SK-N-SH (cell line): ENCODE results near the gene DCLRE1B. TPM values are rescaled to one million over a fixed set of nuclear protein-coding genes. Genes with fewer than 3 reads are reported as not detected.

Experiments
- CTCF ChIA-PET: fragments of 300-600, 350-600 bp; formaldehyde crosslinking; extraction: SDS; loops from one replicate; lab custom pipeline; 2021; lab: Yijun Ruan, JAX
- POLR2A ChIA-PET: fragments of 350-600 bp; sonication (Branson Sonifier 250); formaldehyde crosslinking; extraction: SDS; loops from one replicate; lab custom pipeline; 2020; ENCODE audit warnings: antibody characterized with exemption, inconsistent platforms; lab: Yijun Ruan, JAX
- DNase-seq: peaks from one replicate; pipeline ENCODE4 v3.0.0; 2012
- H2AFZ ChIP-seq: fragments of 200-600 bp; sonication (generic); 2 replicates; pipeline ENCODE4 v1.8.1; 2016; ENCODE audit warnings: antibody characterized with exemption, mild to moderate bottlenecking, low read depth
- H3F3A ChIP-seq: fragments of 200-600 bp; sonication (generic); replicated peaks from 2 replicates; pipeline ENCODE3; 2016; ENCODE audit warnings: antibody characterized with exemption, mild to moderate bottlenecking; ENCODE audit not compliant: insufficient read depth
- H3K27ac ChIP-seq, 2 experiments: fragments of 200-500 bp in 1 of 2; fragments of 200-600 bp in 1 of 2; sonication (Bioruptor generic) in 1 of 2; sonication (generic), shearing (Covaris generic) in 1 of 2; 2 replicates each; pipeline versions ENCODE4 v1.5.1 to v1.6.1; 2014 to 2016; ENCODE audit warnings: low read depth in 2 of 2, inconsistent platforms in 1 of 2, low read length in 1 of 2, mild to moderate bottlenecking in 1 of 2, mixed read lengths in 1 of 2
- H3K27me3 ChIP-seq: fragments of 200-600 bp; sonication (generic), shearing (Covaris generic); 2 replicates; pipeline ENCODE4 v1.6.1; 2016; ENCODE audit warnings: mixed run types; ENCODE audit not compliant: insufficient read depth
- H3K36me3 ChIP-seq, 2 experiments: fragments of 200-500 bp in 1 of 2; fragments of 200-600 bp in 1 of 2; sonication (Bioruptor generic) in 1 of 2; sonication (generic) in 1 of 2; replicated peaks in 1 of 2; 2 replicates each; pipeline versions ENCODE3 to v1.5.1; 2014 to 2016; ENCODE audit warnings: low read length in 1 of 2, mild to moderate bottlenecking in 1 of 2; ENCODE audit not compliant: insufficient read depth in 2 of 2, control insufficient read depth in 1 of 2
- H3K4me1 ChIP-seq, 2 experiments: fragments of 200-500 bp in 1 of 2; fragments of 200-600 bp in 1 of 2; sonication (Bioruptor generic) in 1 of 2; sonication (generic), shearing (Covaris generic) in 1 of 2; 2 replicates each; pipeline versions ENCODE4 v1.5.1 to v1.6.1; 2014 to 2016; ENCODE audit warnings: low read depth in 1 of 2, low read length in 1 of 2, mixed run types in 1 of 2; ENCODE audit not compliant: insufficient read depth in 2 of 2, control insufficient read depth in 1 of 2
- H3K4me2 ChIP-seq: fragments of 200-600 bp; sonication (generic), shearing (Covaris generic); 2 replicates; pipeline ENCODE4 v1.6.1; 2017; ENCODE audit warnings: mixed run types
- H3K4me3 ChIP-seq, 2 experiments: fragments of 200-500 bp in 1 of 2; fragments of 200-600 bp in 1 of 2; sonication (Bioruptor generic) in 1 of 2; sonication (generic), shearing (Covaris generic) in 1 of 2; 2 replicates each; pipeline versions ENCODE4 v1.5.1 to v1.8.1; 2014 to 2016; ENCODE audit warnings: low read depth in 2 of 2, inconsistent platforms in 1 of 2, low read length in 1 of 2, mild to moderate bottlenecking in 1 of 2, mixed read lengths in 1 of 2, moderate library complexity in 1 of 2
- H3K79me2 ChIP-seq: fragments of 200-600 bp; sonication (generic); 2 replicates; pipeline ENCODE4 v1.8.1; 2017; ENCODE audit warnings: mild to moderate bottlenecking; ENCODE audit not compliant: insufficient read depth
- H3K9ac ChIP-seq: fragments of 200-600 bp; sonication (generic); 2 replicates; pipeline ENCODE4 v1.6.1; 2017; ENCODE audit warnings: mixed run types
- H3K9me2 ChIP-seq: fragments of 200-600 bp; sonication (generic); 2 replicates; pipeline ENCODE4 v1.6.1; 2017; ENCODE audit warnings: mixed run types
- H3K9me3 ChIP-seq: fragments of 200-600 bp; sonication (generic); 2 replicates; pipeline ENCODE4 v1.6.1; 2017; ENCODE audit warnings: mixed run types, mild to moderate bottlenecking, moderate library complexity
- H4K20me1 ChIP-seq: fragments of 200-600 bp; sonication (generic); 2 replicates; pipeline ENCODE4 v1.6.1; 2017; ENCODE audit warnings: mild to moderate bottlenecking, mixed run types; ENCODE audit not compliant: insufficient read depth
- FOSL2 ChIP-seq: IDR thresholded peaks from 2 replicates; pipeline ENCODE4 v1.4.0; 2012; ENCODE audit warnings: low read depth, mild to moderate bottlenecking, moderate library complexity, borderline replicate concordance
- GATA2 ChIP-seq: sonication (generic); formaldehyde crosslinking; IDR thresholded peaks from 2 replicates; pipeline ENCODE4 v1.5.0; 2020; ENCODE audit warnings: mild to moderate bottlenecking, missing genetic modification reagents
- JUND ChIP-seq: IDR thresholded peaks from 2 replicates; pipeline ENCODE4 v1.4.0; 2012
- NFIC ChIP-seq: IDR thresholded peaks from 2 replicates; pipeline ENCODE4 v1.4.0; 2012; ENCODE audit warnings: borderline replicate concordance
- RFX5 ChIP-seq: IDR thresholded peaks from 2 replicates; pipeline ENCODE4 v1.6.1; 2012; ENCODE audit warnings: mild to moderate bottlenecking, improper control_type of control experiment, low read length
- WGBS: methylation state at CpG from one replicate; pipeline ENCODE4 v1.1.6; 2017; ENCODE audit warnings: low lambda C conversion rate; 5-methylcytosine and 5-hydroxymethylcytosine counted together
- polyA plus RNA-seq, 3 experiments: library from polyadenylated mRNA; depleted of rRNA; stranded (reverse); fragments of >200 nt; gene quantifications; 2 replicates each; pipeline ENCODE4 v1.2.3, GENCODE V29; 2012
- TF ChIP-seq, protein P1 (sequence below): IDR thresholded peaks from 2 replicates; pipeline ENCODE4 v1.4.0; 2012; ENCODE audit warnings: low read depth, borderline replicate concordance
- TF ChIP-seq, protein P2 (sequence below): fragments of 200-600 bp; sonication (generic); IDR thresholded peaks from 2 replicates; pipeline ENCODE4 v1.6.1; 2017; ENCODE audit warnings: antibody characterized with exemption, mild to moderate bottlenecking, moderate library complexity
- TF ChIP-seq, protein P3 (sequence below): fragments of 150-350 bp; IDR thresholded peaks from 2 replicates; pipeline ENCODE4 v1.6.1; 2016; ENCODE audit warnings: mild to moderate bottlenecking, low read depth, low read length
- TF ChIP-seq, protein P4 (sequence below): fragments of 150-350 bp; IDR thresholded peaks from 2 replicates; pipeline ENCODE4 v1.6.1; 2017; ENCODE audit warnings: antibody characterized with exemption, low read length, low read depth, borderline replicate concordance
- TF ChIP-seq, protein P5 (sequence below): IDR thresholded peaks from 2 replicates; pipeline ENCODE4 v1.6.1; 2012; ENCODE audit warnings: mild to moderate bottlenecking, low read depth, low read length, moderate library complexity
- TF ChIP-seq, protein P6 (sequence below): IDR thresholded peaks from 2 replicates; pipeline ENCODE4 v1.4.0; 2012; ENCODE audit warnings: low read depth, borderline replicate concordance

DCLRE1B gene
- polyA plus RNA-seq, 1 of the 3 experiments (the other 2 are of a cell fraction) = 3.0 TPM

DNA sequence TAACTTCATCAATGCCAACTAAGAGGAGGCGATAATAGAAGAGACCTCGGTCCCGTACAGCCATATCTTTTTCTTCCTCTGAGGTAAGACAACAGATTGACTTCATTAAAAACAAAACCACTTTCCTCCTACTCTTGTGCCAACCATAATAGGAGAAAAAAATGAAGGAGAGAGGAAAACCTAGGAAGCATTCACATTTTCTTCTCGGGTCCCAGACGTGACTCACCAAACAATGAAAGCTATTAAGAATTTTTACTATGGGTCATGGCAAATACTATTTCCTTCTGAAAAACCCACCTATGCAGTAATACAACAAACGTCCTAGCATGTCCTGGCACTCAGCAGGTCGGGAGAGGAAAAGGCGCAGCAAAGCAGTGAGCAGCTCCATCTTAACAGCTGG lies 9.2 kb upstream of the DCLRE1B start:
- Histone ChIP-seq H4K20me1 (no peaks in the 10 kb centered on the region), H3K4me1 (peaks cover 0 to 6% of the 10 kb centered on the region in 2 experiments; a peak in 1 of 4 replicates), H3K27ac (peak overlapping the region in 1 of 2 experiments; percentile 68; a peak in 2 of 4 replicates), H3K4me2 (no peak overlapping the region), H3K9ac (no peak overlapping the region), H2AFZ (0 out of 2 replicates have a peak overlapping the region, but pooled peaks have one; percentile 36), H3K9me3 (no peaks in the 10 kb centered on the region), H3K36me3 (peaks cover 41 to 47% of the 10 kb centered on the region in 2 experiments), H3F3A (peaks cover 16% of the 10 kb centered on the region), H3K4me3 (no peak overlapping the region), H3K79me2 (no peaks in the 10 kb centered on the region; the same call in 1 of the 2 replicates), H3K27me3 (no peaks in the 10 kb centered on the region), H3K9me2 (no peaks in the 10 kb centered on the region)
- no peak for DNase-seq
- 68% methylated on average over 8 of the region's 8 CpGs for WGBS
- CTCF ChIA-PET = interaction anchor here (0.5 kb wide), 1 partner anchor 60 kb away, joined by 3 read pairs; no protein-coding TSS in a partner anchor
- TF ChIP-seq, protein P1, sequence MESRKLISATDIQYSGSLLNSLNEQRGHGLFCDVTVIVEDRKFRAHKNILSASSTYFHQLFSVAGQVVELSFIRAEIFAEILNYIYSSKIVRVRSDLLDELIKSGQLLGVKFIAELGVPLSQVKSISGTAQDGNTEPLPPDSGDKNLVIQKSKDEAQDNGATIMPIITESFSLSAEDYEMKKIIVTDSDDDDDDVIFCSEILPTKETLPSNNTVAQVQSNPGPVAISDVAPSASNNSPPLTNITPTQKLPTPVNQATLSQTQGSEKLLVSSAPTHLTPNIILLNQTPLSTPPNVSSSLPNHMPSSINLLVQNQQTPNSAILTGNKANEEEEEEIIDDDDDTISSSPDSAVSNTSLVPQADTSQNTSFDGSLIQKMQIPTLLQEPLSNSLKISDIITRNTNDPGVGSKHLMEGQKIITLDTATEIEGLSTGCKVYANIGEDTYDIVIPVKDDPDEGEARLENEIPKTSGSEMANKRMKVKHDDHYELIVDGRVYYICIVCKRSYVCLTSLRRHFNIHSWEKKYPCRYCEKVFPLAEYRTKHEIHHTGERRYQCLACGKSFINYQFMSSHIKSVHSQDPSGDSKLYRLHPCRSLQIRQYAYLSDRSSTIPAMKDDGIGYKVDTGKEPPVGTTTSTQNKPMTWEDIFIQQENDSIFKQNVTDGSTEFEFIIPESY = no peak
- TF ChIP-seq FOSL2 = peak; percentile 1; the same call in 1 of the 2 replicates
- POLR2A ChIA-PET = no interaction called here

DNA sequence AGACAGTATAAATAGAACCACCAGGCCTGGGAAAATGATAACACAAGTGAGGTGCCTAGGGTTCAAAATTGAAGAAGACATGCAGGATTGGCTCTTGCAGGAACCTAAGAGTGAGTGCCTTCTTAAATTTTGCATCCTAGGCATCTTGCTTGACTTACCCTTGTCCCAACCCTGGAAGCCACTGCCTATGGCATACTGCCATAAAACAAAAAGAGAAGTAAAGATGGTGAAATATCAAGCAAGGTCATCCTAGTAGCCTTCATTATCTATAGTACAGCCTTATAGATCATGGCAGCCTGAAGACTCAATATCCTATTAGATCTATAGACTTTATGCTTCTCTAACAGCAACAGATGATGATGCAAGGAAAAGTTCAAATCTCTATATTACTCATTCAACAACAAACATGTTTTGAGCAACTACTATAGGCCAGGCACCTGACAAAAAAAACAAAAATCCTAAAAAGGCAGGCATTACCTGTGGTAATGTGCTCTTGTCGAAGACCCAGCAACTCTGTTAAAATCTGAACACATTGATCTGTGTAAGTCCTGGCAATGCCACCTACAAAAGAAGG lies 6.8 kb upstream of the DCLRE1B start:
- Histone ChIP-seq H3K4me1 (peaks cover 0 to 6% of the 10 kb centered on the region in 2 experiments; a peak in 1 of 4 replicates), H3K79me2 (peaks cover 20% of the 10 kb centered on the region), H3F3A (peaks cover 16% of the 10 kb centered on the region), H3K9ac (no peak overlapping the region), H3K27ac (no peak overlapping the region), H3K27me3 (no peaks in the 10 kb centered on the region), H3K4me2 (no peak overlapping the region), H3K9me3 (no peaks in the 10 kb centered on the region), H3K36me3 (peaks cover 47 to 48% of the 10 kb centered on the region in 2 experiments), H3K4me3 (no peak overlapping the region), H3K9me2 (no peaks in the 10 kb centered on the region), H4K20me1 (no peaks in the 10 kb centered on the region), H2AFZ (no peak overlapping the region)
- 90% methylated on average over 1 of the region's 1 CpG for WGBS
- no peak for DNase-seq
- ChIA-PET CTCF (interaction anchor here (1.5 kb wide), 1 partner anchor 63 kb away, joined by 4 read pairs; no protein-coding TSS in a partner anchor), POLR2A (no interaction called here)
- TF ChIP-seq NFIC (no peak), JUND (no peak), GATA2 (CRISPR knock-in tag) (no peak), RFX5 (no peak)
- TF ChIP-seq, protein P2, sequence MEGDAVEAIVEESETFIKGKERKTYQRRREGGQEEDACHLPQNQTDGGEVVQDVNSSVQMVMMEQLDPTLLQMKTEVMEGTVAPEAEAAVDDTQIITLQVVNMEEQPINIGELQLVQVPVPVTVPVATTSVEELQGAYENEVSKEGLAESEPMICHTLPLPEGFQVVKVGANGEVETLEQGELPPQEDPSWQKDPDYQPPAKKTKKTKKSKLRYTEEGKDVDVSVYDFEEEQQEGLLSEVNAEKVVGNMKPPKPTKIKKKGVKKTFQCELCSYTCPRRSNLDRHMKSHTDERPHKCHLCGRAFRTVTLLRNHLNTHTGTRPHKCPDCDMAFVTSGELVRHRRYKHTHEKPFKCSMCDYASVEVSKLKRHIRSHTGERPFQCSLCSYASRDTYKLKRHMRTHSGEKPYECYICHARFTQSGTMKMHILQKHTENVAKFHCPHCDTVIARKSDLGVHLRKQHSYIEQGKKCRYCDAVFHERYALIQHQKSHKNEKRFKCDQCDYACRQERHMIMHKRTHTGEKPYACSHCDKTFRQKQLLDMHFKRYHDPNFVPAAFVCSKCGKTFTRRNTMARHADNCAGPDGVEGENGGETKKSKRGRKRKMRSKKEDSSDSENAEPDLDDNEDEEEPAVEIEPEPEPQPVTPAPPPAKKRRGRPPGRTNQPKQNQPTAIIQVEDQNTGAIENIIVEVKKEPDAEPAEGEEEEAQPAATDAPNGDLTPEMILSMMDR = no peak
- TF ChIP-seq, protein P3, sequence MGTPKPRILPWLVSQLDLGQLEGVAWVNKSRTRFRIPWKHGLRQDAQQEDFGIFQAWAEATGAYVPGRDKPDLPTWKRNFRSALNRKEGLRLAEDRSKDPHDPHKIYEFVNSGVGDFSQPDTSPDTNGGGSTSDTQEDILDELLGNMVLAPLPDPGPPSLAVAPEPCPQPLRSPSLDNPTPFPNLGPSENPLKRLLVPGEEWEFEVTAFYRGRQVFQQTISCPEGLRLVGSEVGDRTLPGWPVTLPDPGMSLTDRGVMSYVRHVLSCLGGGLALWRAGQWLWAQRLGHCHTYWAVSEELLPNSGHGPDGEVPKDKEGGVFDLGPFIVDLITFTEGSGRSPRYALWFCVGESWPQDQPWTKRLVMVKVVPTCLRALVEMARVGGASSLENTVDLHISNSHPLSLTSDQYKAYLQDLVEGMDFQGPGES = no peak
- TF ChIP-seq, protein P4, sequence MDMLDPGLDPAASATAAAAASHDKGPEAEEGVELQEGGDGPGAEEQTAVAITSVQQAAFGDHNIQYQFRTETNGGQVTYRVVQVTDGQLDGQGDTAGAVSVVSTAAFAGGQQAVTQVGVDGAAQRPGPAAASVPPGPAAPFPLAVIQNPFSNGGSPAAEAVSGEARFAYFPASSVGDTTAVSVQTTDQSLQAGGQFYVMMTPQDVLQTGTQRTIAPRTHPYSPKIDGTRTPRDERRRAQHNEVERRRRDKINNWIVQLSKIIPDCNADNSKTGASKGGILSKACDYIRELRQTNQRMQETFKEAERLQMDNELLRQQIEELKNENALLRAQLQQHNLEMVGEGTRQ = no peak
- TF ChIP-seq, protein P1 = no peak
- TF ChIP-seq, protein P5, sequence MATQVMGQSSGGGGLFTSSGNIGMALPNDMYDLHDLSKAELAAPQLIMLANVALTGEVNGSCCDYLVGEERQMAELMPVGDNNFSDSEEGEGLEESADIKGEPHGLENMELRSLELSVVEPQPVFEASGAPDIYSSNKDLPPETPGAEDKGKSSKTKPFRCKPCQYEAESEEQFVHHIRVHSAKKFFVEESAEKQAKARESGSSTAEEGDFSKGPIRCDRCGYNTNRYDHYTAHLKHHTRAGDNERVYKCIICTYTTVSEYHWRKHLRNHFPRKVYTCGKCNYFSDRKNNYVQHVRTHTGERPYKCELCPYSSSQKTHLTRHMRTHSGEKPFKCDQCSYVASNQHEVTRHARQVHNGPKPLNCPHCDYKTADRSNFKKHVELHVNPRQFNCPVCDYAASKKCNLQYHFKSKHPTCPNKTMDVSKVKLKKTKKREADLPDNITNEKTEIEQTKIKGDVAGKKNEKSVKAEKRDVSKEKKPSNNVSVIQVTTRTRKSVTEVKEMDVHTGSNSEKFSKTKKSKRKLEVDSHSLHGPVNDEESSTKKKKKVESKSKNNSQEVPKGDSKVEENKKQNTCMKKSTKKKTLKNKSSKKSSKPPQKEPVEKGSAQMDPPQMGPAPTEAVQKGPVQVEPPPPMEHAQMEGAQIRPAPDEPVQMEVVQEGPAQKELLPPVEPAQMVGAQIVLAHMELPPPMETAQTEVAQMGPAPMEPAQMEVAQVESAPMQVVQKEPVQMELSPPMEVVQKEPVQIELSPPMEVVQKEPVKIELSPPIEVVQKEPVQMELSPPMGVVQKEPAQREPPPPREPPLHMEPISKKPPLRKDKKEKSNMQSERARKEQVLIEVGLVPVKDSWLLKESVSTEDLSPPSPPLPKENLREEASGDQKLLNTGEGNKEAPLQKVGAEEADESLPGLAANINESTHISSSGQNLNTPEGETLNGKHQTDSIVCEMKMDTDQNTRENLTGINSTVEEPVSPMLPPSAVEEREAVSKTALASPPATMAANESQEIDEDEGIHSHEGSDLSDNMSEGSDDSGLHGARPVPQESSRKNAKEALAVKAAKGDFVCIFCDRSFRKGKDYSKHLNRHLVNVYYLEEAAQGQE = no peak
- TF ChIP-seq, protein P6, sequence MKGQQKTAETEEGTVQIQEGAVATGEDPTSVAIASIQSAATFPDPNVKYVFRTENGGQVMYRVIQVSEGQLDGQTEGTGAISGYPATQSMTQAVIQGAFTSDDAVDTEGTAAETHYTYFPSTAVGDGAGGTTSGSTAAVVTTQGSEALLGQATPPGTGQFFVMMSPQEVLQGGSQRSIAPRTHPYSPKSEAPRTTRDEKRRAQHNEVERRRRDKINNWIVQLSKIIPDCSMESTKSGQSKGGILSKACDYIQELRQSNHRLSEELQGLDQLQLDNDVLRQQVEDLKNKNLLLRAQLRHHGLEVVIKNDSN = no peak
